Measurements from ENCODE around the gene GRB7. TPM values are rescaled to one million over a fixed set of nuclear protein-coding genes. Genes with fewer than 3 reads are reported as not detected.
"Not testable (repeated sequence)": the region's sequence is repeated elsewhere in the genome, so short reads cannot be mapped to it uniquely, and the experiment has no call there.

GRB7 gene
- total RNA-seq, 4 donors from 2014 or later = 14.0 to 64.0 (median 26.3) TPM

GRCh38 chr17:39709319-39709997 lies 28.3 kb upstream of the GRB7 start:
- no peak overlapping the region for H3K27ac ChIP-seq
- peaks cover 0 to 41% (median 6%) of the 10 kb centered on the region in 4 donors for H3K4me1 ChIP-seq
- no peaks in the 10 kb centered on the region for H3K27me3 ChIP-seq
- no peak overlapping the region for H3K4me3 ChIP-seq
- no peaks in the 10 kb centered on the region for H3K9me3 ChIP-seq
- H3K36me3 ChIP-seq = peaks cover 0 to 72% (median 0%) of the 10 kb centered on the region in 3 donors
- TF ChIP-seq POLR2A (IDR thresholded peaks at IDR 0.05) (no peak), CTCF (IDR thresholded peaks at IDR 0.05) (no peak)
- DNase-seq = no peak

- TF ChIP-seq CTCF (IDR thresholded peaks at IDR 0.05) = no peak
- no peak for TF ChIP-seq POLR2A (IDR thresholded peaks at IDR 0.05)
- no peak for DNase-seq
- Histone ChIP-seq H3K4me3 (no peak overlapping the region), H3K4me1 (peaks cover 0 to 32% (median 2%) of the 10 kb centered on the region in 4 donors), H3K27ac (no peak overlapping the region), H3K9me3 (no peaks in the 10 kb centered on the region), H3K27me3 (no peaks in the 10 kb centered on the region), H3K36me3 (peaks cover 0 to 80% (median 0%) of the 10 kb centered on the region in 3 donors)
These were observed 27.5 kb upstream of the GRB7 start for GRCh38 chr17:39709998-39710964.

GRCh38 chr17:39711071-39711470 lies 26.7 kb upstream of the GRB7 start:
- H3K27me3 ChIP-seq, H3K4me3 ChIP-seq, H3K9me3 ChIP-seq, DNase-seq, H3K27ac ChIP-seq: not testable (repeated sequence)
- Histone ChIP-seq H3K36me3 (peaks cover 0 to 88% (median 0%) of the 10 kb centered on the region in 3 donors), H3K4me1 (peaks cover 0 to 26% (median 1%) of the 10 kb centered on the region in 4 donors)

- Histone ChIP-seq H3K9me3 (no peaks in the 10 kb centered on the region), H3K4me1 (peaks cover 0 to 26% (median under 1%) of the 10 kb centered on the region in 4 donors), H3K36me3 (peaks cover 0 to 96% (median 0%) of the 10 kb centered on the region in 3 donors), H3K27me3 (no peaks in the 10 kb centered on the region), H3K27ac (no peak overlapping the region), H3K4me3 (no peak overlapping the region)
- no peak for DNase-seq
- no peak for TF ChIP-seq CTCF (IDR thresholded peaks at IDR 0.05)
- TF ChIP-seq POLR2A (IDR thresholded peaks at IDR 0.05) = no peak
These were observed 25.9 kb upstream of the GRB7 start for GRCh38 chr17:39711851-39712250.

- no peaks in the 10 kb centered on the region for H3K9me3 ChIP-seq
- DNase-seq = no peak
- no peaks in the 10 kb centered on the region for H3K27me3 ChIP-seq
- H3K27ac ChIP-seq = no peak overlapping the region
- H3K4me1 ChIP-seq = peaks cover 0 to 12% (median 0%) of the 10 kb centered on the region in 4 donors
- no peak overlapping the region for H3K4me3 ChIP-seq
- peaks cover 0 to 98% (median 0%) of the 10 kb centered on the region in 3 donors for H3K36me3 ChIP-seq
- TF ChIP-seq CTCF (IDR thresholded peaks at IDR 0.05) = no peak
- TF ChIP-seq POLR2A (IDR thresholded peaks at IDR 0.05) = no peak
These were observed 23.5 kb upstream of the GRB7 start for GRCh38 chr17:39714234-39714633.

Measured in Peyer's patch (tissue), 4 donors.